ENCODE measurements around the gene SETD5.

Gene SETD5

DNA sequence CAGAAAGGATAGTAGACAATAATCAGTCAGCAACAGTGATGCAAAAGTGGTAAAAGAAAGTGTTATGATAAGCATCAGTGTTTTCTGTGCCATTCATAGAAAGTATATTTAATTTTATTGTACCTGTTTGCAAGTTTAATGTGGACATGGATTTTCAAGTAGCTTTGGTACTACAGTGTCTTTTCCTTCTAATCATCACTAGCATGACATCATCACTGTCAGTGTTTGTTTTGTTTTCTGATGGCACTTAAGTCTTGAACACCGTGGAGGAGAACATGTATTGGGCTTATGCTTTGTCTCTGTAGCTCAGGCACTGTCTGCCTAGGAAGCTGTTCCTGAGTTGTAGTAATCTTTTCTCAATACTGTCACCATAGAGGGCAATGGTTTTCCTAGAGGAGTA, 41.9 kb downstream of the SETD5 start:
- DNase-seq (ENCODE audit: extremely low read depth, insufficient read length): no peak
- Histone ChIP-seq H3K4me3 (replicated peaks; ENCODE audit: low read depth, low read length) (no peak overlapping the region), H3K27me3 (replicated peaks; ENCODE audit: control insufficient read depth, insufficient read depth, low read length) (no peaks in the 10 kb centered on the region), H3K36me3 (ENCODE audit: control insufficient read depth, insufficient read depth, low read length) (peaks cover 25% of the 10 kb centered on the region)
- TF ChIP-seq, protein P1, sequence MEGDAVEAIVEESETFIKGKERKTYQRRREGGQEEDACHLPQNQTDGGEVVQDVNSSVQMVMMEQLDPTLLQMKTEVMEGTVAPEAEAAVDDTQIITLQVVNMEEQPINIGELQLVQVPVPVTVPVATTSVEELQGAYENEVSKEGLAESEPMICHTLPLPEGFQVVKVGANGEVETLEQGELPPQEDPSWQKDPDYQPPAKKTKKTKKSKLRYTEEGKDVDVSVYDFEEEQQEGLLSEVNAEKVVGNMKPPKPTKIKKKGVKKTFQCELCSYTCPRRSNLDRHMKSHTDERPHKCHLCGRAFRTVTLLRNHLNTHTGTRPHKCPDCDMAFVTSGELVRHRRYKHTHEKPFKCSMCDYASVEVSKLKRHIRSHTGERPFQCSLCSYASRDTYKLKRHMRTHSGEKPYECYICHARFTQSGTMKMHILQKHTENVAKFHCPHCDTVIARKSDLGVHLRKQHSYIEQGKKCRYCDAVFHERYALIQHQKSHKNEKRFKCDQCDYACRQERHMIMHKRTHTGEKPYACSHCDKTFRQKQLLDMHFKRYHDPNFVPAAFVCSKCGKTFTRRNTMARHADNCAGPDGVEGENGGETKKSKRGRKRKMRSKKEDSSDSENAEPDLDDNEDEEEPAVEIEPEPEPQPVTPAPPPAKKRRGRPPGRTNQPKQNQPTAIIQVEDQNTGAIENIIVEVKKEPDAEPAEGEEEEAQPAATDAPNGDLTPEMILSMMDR (IDR thresholded peaks at IDR 0.05; ENCODE audit: insufficient read depth, low read length, poor library complexity, severe bottlenecking): no peak

DNA sequence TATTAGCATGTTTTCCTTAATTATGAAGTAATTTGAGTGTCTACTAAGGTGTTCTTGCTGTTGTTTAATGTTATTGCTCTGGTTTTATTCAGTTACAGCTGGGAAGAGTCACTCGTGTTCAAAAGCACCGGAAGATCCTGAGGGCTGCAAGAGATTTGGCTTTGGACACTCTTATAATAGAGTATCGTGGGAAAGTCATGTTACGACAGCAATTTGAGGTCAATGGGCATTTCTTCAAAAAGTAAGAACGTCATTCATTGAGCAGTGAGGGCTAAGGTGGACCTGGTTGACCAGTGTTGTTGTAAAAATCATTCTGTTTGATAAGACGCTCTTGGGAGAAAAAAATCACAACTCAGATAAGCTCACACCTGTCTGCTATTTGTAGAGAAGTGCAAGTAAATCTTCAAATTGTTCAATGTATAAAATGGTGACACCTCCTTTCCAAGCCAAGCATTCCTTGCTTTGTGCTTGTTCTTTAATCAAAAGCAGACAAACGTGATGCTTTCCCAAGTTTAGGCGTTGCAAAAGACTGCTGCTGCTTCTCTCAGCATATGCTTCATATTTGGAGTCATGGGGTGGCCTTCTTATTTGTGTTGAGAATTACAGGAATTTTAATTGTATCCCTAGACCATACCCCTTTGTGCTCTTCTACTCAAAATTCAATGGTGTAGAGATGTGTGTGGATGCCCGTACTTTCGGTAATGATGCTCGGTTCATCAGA, 44.2 kb downstream of the SETD5 start:
- H3K27me3 ChIP-seq (replicated peaks; ENCODE audit: control insufficient read depth, insufficient read depth, low read length): no peaks in the 10 kb centered on the region
- peaks cover 27% of the 10 kb centered on the region for H3K36me3 ChIP-seq (ENCODE audit: control insufficient read depth, insufficient read depth, low read length)
- DNase-seq (ENCODE audit: extremely low read depth, insufficient read length): no peak
- TF ChIP-seq, protein P1 (IDR thresholded peaks at IDR 0.05; ENCODE audit: insufficient read depth, low read length, poor library complexity, severe bottlenecking): no peak
- no peak overlapping the region for H3K4me3 ChIP-seq (replicated peaks; ENCODE audit: low read depth, low read length)

DNA sequence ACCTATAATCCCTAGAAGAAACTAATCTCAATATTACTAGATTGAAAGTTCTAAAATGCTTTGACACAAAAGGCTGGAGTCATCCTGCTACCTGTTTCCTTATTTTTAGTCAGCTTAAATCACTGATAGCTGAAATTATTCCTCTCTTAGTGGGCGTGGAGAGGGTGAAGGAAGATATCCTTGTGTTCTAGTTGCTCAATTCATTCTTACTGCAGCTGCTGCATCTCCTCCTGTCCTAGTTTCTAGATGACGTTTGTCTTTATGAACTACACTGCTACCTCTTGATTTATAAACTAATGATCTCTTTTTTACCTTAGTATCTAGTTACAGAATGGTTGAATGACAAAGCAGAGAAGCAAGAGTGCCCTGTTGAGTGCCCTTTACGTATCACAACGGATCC, 50.7 kb downstream of the SETD5 start:
- DNase-seq (ENCODE audit: extremely low read depth, insufficient read length): no peak
- TF ChIP-seq, protein P1 (IDR thresholded peaks at IDR 0.05; ENCODE audit: insufficient read depth, low read length, poor library complexity, severe bottlenecking): no peak
- no peaks in the 10 kb centered on the region for H3K27me3 ChIP-seq (replicated peaks; ENCODE audit: control insufficient read depth, insufficient read depth, low read length)
- no peak overlapping the region for H3K4me3 ChIP-seq (replicated peaks; ENCODE audit: low read depth, low read length)
- peaks cover 16% of the 10 kb centered on the region for H3K36me3 ChIP-seq (ENCODE audit: control insufficient read depth, insufficient read depth, low read length)

DNA sequence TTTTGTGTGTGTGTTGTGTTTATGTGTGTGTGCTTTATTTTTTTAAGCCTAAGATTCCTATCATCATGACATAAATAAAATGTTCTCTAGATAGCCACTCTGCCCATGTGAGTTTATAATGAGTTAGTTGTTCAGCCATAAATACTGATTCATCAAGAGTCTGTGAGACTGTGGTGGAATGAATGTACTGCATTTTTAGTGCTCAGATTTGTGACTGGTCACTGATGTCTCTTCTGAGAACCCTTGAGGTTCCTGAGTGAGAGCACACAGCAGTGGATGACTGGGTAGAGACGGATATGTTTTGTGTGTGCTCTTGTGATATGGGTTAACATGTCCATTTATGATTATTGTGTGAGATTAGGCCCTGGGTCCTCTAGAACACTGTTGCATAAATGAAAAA, 51.2 kb downstream of the SETD5 start:
- DNase-seq (ENCODE audit: extremely low read depth, insufficient read length): no peak
- Histone ChIP-seq H3K36me3 (ENCODE audit: control insufficient read depth, insufficient read depth, low read length) (peaks cover 14% of the 10 kb centered on the region), H3K27me3 (replicated peaks; ENCODE audit: control insufficient read depth, insufficient read depth, low read length) (no peaks in the 10 kb centered on the region), H3K4me3 (replicated peaks; ENCODE audit: low read depth, low read length) (no peak overlapping the region)
- TF ChIP-seq, protein P1 (IDR thresholded peaks at IDR 0.05; ENCODE audit: insufficient read depth, low read length, poor library complexity, severe bottlenecking): no peak

DNA sequence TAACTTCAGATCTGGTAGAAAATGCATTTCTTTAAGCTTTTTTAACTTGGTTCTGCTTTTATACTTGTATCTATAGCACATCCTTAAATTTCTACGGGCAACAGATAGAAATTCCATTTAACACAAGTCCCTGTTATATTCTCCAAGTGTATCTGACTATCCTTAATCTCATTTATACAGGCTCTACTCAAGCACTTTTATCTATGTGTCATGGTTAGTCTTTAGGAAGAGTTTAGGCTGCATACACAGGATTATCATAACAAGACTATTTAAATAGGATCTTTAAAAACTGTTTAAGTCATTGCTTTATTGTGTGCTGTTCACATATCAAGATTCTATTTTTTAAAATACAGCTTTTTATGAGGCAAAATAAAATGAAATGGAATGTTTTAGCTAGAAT, 52.7 kb downstream of the SETD5 start:
- Histone ChIP-seq H3K4me3 (replicated peaks; ENCODE audit: low read depth, low read length) (no peak overlapping the region), H3K27me3 (replicated peaks; ENCODE audit: control insufficient read depth, insufficient read depth, low read length) (no peaks in the 10 kb centered on the region), H3K36me3 (ENCODE audit: control insufficient read depth, insufficient read depth, low read length) (peaks cover 8% of the 10 kb centered on the region)
- no peak for DNase-seq (ENCODE audit: extremely low read depth, insufficient read length)
- TF ChIP-seq, protein P1 (IDR thresholded peaks at IDR 0.05; ENCODE audit: insufficient read depth, low read length, poor library complexity, severe bottlenecking): no peak

DNA sequence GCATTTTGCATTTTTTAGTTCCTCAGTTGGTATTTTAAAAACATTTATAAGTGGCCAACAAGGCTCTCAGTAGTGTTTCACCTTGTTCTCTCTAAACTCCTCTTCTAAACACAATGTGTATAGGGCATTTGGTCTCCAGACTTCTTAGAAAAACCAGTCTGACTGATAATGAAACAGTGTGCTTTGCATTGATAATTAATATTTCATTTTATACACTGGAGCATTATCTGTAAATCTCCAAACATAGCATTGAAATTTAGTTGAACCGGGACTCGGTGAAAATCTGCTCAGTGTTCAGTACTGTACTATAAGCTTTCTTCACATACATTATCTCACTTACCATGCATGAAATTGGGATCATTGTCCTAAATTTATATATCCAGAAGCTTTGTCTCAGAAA, 53.6 kb downstream of the SETD5 start:
- TF ChIP-seq, protein P1 (IDR thresholded peaks at IDR 0.05; ENCODE audit: insufficient read depth, low read length, poor library complexity, severe bottlenecking): no peak
- H3K36me3 ChIP-seq (ENCODE audit: control insufficient read depth, insufficient read depth, low read length): peaks cover 9% of the 10 kb centered on the region
- no peak for DNase-seq (ENCODE audit: extremely low read depth, insufficient read length)
- no peaks in the 10 kb centered on the region for H3K27me3 ChIP-seq (replicated peaks; ENCODE audit: control insufficient read depth, insufficient read depth, low read length)
- H3K4me3 ChIP-seq (replicated peaks; ENCODE audit: low read depth, low read length): no peak overlapping the region

All from GM06990 (cell line).